Panc1 (cell line): ENCODE measurements around the gene IL1RAPL1. TPM values are rescaled to one million over a fixed set of nuclear protein-coding genes. Genes with fewer than 3 reads are reported as not detected.

Source experiments
- ATAC-seq: fragments of 200-7000 bp; cut with Tn5 transposase; 2 replicates; pipeline ENCODE4 v1.9.1; 2020; ENCODE audit warnings: mild to moderate bottlenecking, moderate library complexity
- BruUV-seq: library from RNA; stranded (reverse); fragments of 400-500 nt; replicated peaks from 2 replicates; lab custom pipeline; 2021; lab: Mats Ljungman, UMichigan
- CTCF ChIA-PET: fragments of 300-600 bp; sonication (Branson Sonifier 250); formaldehyde crosslinking; loops from one replicate; lab custom pipeline; 2022; ENCODE audit warnings: antibody characterized with exemption; lab: Charles Lee
- POLR2A ChIA-PET: fragments of 300-600 bp; sonication (Branson Sonifier 250); formaldehyde crosslinking; loops from one replicate; lab custom pipeline; 2022; ENCODE audit warnings: antibody characterized with exemption; lab: Charles Lee
- DNase-seq: peaks from one replicate; pipeline ENCODE4 v3.0.0-alpha.2; 2010; ENCODE audit warnings: low read depth, low spot score
- H3K27ac ChIP-seq: 2 replicates; pipeline ENCODE4 v1.5.1; 2011; ENCODE audit warnings: mild to moderate bottlenecking, low read length, inconsistent platforms
- H3K27me3 ChIP-seq: fragments of 200-500 bp; sonication (Bioruptor generic); 2 replicates; pipeline ENCODE4 v1.6.0; 2014; ENCODE audit warnings: low read length, inconsistent platforms; ENCODE audit not compliant: control insufficient read depth, insufficient read depth
- H3K36me3 ChIP-seq: fragments of 200-500 bp; sonication (Bioruptor generic); 2 replicates; pipeline ENCODE4 v1.5.1; 2014; ENCODE audit warnings: inconsistent platforms, mild to moderate bottlenecking, low read length, moderate library complexity; ENCODE audit not compliant: control insufficient read depth, insufficient read depth
- H3K4me1 ChIP-seq: 2 replicates; pipeline ENCODE4 v1.5.1; 2011; ENCODE audit warnings: inconsistent platforms, mild to moderate bottlenecking, low read length, moderate library complexity; ENCODE audit not compliant: control insufficient read depth, insufficient read depth
- H3K4me3 ChIP-seq, 2 experiments: 2 replicates each; pipeline ENCODE4 v1.5.1; 2011 to 2012; ENCODE audit warnings: low read depth in 2 of 2, low read length in 2 of 2, mild to moderate bottlenecking in 2 of 2, inconsistent platforms in 1 of 2, moderate library complexity in 1 of 2
- H3K9me3 ChIP-seq: fragments of 200-500 bp; sonication (Bioruptor generic); 2 replicates; pipeline ENCODE4 v1.5.1; 2014; ENCODE audit warnings: low read depth, mild to moderate bottlenecking, inconsistent platforms, low read length, moderate library complexity; ENCODE audit not compliant: control insufficient read depth, insufficient read depth
- CTCF ChIP-seq: fragments of 450-650 bp; IDR thresholded peaks from 2 replicates; pipeline ENCODE4 v1.5.1; 2017; ENCODE audit warnings: mild to moderate bottlenecking
- POLR2AphosphoS5 ChIP-seq: IDR thresholded peaks from 2 replicates; pipeline ENCODE4 v1.6.1; 2012; ENCODE audit warnings: mild to moderate bottlenecking, low read depth, low read length, moderate library complexity
- REST ChIP-seq, 2 experiments: IDR thresholded peaks; 2 replicates each; pipeline ENCODE4 v1.6.1; 2011 to 2012; ENCODE audit warnings: low read depth in 2 of 2, control low read depth in 1 of 2, low read length in 1 of 2, mild to moderate bottlenecking in 1 of 2, moderate library complexity in 1 of 2; ENCODE audit not compliant: insufficient read depth in 1 of 2
- SIN3A ChIP-seq: IDR thresholded peaks from 2 replicates; pipeline ENCODE4 v1.6.1; 2012; ENCODE audit warnings: low read depth, mild to moderate bottlenecking, low read length, moderate library complexity, borderline replicate concordance; ENCODE audit not compliant: insufficient read depth
- TCF7L2 ChIP-seq: IDR thresholded peaks from 2 replicates; pipeline ENCODE4 v1.6.1; 2011; ENCODE audit warnings: mild to moderate bottlenecking, low read depth, low read length, inconsistent platforms
- in situ Hi-C: cut with HindIII; loops from 2 replicates; pipeline ENCODE4 v1.10.0; 2016; ENCODE audit warnings: low sequenced_read_pairs, low pct_unique_long_range_greater_than_20kb
- intact Hi-C: fragments of 100-400 bp; cut with micrococcal nuclease; formaldehyde crosslinking; loops from one replicate; pipeline ENCODE4 v1.10.0; 2022; ENCODE audit not compliant: unreplicated experiment
- total RNA-seq: library from RNA; stranded (reverse); gene quantifications from one replicate; pipeline ENCODE4 v1.2.1, GENCODE V29; 2021; ENCODE audit not compliant: unreplicated experiment

Gene IL1RAPL1
- total RNA-seq, 1 experiment from 2014 or later, result 0.59 TPM

- Histone ChIP-seq H3K4me3 (no peak overlapping the region), H3K27me3 (no peaks in the 10 kb centered on the region), H3K27ac (no peak overlapping the region), H3K36me3 (no peaks in the 10 kb centered on the region), H3K9me3 (no peaks in the 10 kb centered on the region), H3K4me1 (no peaks in the 10 kb centered on the region)
- POLR2A ChIA-PET, result no interaction called here
- in situ Hi-C loops (no loop called here), intact Hi-C loops (no loop called here)
- DNase-seq (no peak), ATAC-seq (no peak)
- no peak for TF ChIP-seq SIN3A
- no peak for TF ChIP-seq REST (IDR thresholded peaks at IDR 0.05; ENCODE audit: insufficient read depth in 1 of 2, low read depth in 2 of 2, low read length in 1 of 2)
- no peak for TF ChIP-seq CTCF
- BruUV-seq, result no TSS peak
- CTCF ChIA-PET, result no interaction called here
Measured at GRCh38 chrX:28626515-28626914, 39.3 kb downstream of the IL1RAPL1 start.

DNA sequence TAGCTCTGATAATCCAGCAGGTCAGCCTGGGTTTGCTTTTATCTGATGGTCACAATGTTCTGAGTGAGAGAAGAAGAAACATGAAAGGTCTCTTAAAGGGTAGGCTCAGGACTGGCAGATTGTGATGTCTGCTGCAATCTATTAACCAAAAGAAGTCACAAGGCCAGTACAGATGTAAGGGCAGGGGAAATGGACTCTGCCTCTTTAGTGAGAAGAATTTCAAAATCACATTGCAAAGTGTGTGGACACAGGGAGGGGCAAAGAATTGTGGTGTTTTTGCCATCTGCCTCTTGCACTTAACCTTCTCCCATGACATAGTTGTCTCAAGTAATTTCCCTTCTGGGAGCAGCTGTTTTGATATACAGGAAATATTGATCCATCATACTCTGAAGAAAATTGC lies 40.9 kb downstream of the IL1RAPL1 start:
- Histone ChIP-seq H3K27me3 (no peaks in the 10 kb centered on the region), H3K4me1 (no peaks in the 10 kb centered on the region), H3K9me3 (no peaks in the 10 kb centered on the region), H3K36me3 (no peaks in the 10 kb centered on the region), H3K27ac (no peak overlapping the region), H3K4me3 (no peak overlapping the region)
- DNase-seq, result no peak
- BruUV-seq, result no TSS peak
- ChIA-PET CTCF (no interaction called here), POLR2A (no interaction called here)
- in situ Hi-C loops, result no loop called here
- intact Hi-C loops, result no loop called here
- no peak for ATAC-seq
- no peak for TF ChIP-seq REST (IDR thresholded peaks at IDR 0.05; ENCODE audit: insufficient read depth in 1 of 2, low read depth in 2 of 2, low read length in 1 of 2)
- no peak for TF ChIP-seq POLR2AphosphoS5
- no peak for TF ChIP-seq TCF7L2
- no peak for TF ChIP-seq CTCF
- no peak for TF ChIP-seq SIN3A
